Urinary bladder (tissue), 4 donors: ENCODE data around the gene PODXL2. TPM values are rescaled to one million over a fixed set of nuclear protein-coding genes. Genes with fewer than 3 reads are reported as not detected.

Experiments
- DNase-seq: peaks from one replicate; pipeline ENCODE4 v3.0.0-alpha.2; 2015; ENCODE audit errors: extremely low spot score
- H3K27ac ChIP-seq: one replicate; pipeline ENCODE4 v1.5.1; 2013; ENCODE audit warnings: low read depth, mild to moderate bottlenecking, moderate library complexity
- H3K36me3 ChIP-seq: one replicate; pipeline ENCODE4 v1.6.1; 2013; ENCODE audit warnings: mild to moderate bottlenecking, moderate library complexity; ENCODE audit not compliant: insufficient read depth
- H3K4me1 ChIP-seq: one replicate; pipeline ENCODE4 v1.6.1; 2013; ENCODE audit warnings: mild to moderate bottlenecking, moderate library complexity; ENCODE audit not compliant: insufficient read depth
- H3K4me3 ChIP-seq: one replicate; pipeline ENCODE4 v1.5.1; 2013; ENCODE audit warnings: low read depth, low read length
- WGBS: extraction: QIAGEN DNeasy Blood & Tissue Kit; methylation state at CpG from one replicate; pipeline ENCODE4 v1.1.7; 2013; 5-methylcytosine and 5-hydroxymethylcytosine counted together
- polyA plus RNA-seq: library from polyadenylated mRNA; stranded (reverse); fragments of 200-250 nt; gene quantifications from one replicate; pipeline ENCODE4 v1.2.3, GENCODE V29; 2013
- total RNA-seq: library from RNA; depleted of rRNA; stranded (reverse); fragments of >200 nt; gene quantifications from one replicate; pipeline ENCODE4 v1.2.3, GENCODE V29; 2014
- donor health status: healthy with polysubstance abuse.
- donor health status: healthy.

The PODXL2 gene
- total and polyA plus RNA-seq, 2 donors: 4.2 to 5.5 TPM

DNA sequence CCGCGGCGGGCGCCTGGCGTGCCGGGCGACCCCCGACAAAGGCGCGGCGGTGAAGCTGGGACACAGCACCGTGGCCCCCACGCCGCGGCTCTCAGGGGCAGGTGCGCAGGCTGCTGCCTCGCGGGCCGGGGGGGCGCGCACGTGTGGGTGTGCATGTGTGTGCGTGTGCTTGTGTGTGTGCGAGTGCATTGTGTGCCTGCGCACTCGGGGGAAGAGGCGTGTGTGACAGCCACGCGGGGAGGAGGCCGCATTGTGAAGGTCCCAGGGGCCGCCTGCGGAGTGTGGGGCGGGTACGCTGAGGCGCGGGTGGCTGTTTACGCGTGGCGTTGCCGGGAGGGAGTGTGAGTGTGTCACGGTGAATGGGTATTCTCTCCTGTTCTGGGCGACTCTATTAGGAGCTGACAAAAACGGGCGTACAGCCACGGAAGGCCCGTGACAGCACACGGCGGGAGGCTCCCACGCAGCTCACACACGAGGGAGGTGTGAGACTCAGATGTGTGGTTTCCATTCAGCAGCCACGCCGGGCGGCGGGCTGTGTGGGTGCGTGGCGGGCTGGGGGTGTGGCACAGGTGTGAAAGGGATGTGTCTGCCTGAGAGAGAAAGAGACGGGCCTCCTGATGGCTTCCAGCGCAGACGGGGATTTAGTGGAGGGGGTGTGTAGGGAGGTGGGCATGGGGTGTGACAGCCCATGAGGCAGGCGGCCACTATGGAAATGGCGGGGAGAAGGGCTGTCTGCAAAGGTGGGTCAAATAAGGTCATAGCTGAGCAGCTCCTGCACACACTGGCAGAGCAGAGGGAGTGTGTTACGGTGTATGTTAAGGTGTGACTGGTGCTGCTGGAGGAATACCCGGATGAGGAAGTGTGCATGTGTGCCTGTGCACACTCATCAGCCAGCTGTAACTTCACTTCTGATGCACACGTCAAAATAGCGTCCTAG is 750 bp downstream of the PODXL2 start:
- Histone ChIP-seq H3K27ac (no peak overlapping the region), H3K4me3 (peak overlapping the region; percentile 48), H3K36me3 (no peaks in the 10 kb centered on the region), H3K4me1 (peaks cover 2% of the 10 kb centered on the region)
- no peak for DNase-seq
- 18% methylated on average over 65 of the region's 65 CpGs for WGBS

DNA sequence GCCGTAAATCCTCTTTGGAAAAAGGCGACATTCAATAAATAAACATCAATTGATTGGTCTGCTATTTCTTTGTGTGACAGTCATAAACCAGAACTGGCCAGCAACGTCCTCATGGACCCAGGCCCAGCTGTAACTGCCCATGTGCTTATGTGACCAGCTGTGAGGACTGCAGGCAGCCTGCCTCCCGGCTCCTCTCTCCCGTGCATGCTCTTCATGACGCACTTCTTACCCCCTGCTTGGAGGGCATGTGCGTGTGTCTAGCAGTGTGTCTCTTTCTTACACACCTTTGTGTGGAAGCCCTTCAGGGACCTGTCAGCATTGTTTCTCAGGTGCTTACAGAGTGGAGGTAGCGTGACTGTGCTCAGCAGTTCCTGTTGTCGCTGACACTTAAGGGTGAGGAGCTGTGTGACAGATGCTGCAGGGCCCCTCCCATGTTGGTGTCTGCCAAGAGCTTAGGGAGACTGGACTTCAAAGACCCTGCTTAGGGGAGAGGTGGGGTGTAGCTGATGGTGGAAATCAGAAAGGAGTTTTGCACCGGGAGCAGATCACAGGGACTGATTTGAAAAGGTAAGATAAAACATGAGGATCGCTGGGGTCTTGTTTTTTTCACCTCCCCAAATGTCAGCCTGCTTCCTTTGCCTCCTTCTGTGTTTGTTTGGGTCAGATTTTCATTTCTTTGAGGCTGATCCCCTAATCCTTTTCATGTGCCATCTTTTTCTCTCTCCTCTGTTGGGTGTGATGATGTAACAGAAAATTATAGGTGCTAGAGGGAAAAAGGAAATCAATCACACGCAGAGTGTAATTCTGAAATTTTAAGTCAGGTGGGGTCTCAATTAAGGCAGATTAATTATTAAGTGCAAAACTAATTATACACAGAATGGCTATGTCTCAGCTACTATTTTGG is 2.1 kb downstream of the PODXL2 start:
- Histone ChIP-seq H3K36me3 (no peaks in the 10 kb centered on the region), H3K4me3 (no peak overlapping the region), H3K27ac (no peak overlapping the region), H3K4me1 (peaks cover 2% of the 10 kb centered on the region)
- WGBS: 81% methylated on average over 12 of the region's 12 CpGs
- no peak for DNase-seq

DNA sequence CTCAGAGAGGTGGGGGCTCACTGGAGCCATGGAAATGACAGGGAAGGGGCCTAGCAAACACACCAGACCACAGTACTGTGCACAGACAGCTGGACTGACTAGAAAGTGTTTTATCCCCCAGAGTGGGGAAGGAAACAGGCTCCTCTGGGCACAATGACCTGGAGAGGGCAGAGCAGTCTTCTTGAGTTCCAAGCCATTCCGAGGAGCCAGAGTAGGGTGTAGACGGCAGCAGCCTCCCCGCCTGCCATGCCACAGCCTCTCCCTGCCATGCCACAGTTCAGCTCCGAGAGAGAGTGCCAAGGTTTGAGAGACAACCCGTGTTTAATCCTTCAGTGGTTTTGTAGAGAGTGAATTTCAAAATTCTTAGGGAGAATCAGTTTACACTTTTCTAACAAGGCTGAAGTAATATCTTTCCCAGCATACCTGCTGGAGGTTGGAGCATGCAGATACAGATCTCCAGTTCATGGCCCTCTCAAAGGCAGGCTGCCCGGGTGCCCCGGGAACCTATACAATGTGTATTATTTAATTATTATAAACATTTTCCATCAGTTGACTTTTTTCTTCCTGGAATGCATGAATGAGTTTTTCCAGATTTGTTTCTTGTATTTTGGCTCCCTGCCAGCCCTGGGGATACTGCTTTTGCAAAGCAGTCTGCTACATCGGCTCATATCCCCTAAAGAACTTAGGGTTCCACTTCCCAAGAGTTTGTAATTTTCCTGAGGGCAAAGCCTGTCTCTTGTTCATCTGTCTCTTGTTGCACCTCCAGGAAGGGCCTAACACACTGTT is 3.2 kb downstream of the PODXL2 start:
- WGBS: 58% methylated on average over 8 of the region's 8 CpGs
- DNase-seq: no peak
- Histone ChIP-seq H3K4me1 (peaks cover 2% of the 10 kb centered on the region), H3K27ac (no peak overlapping the region), H3K4me3 (no peak overlapping the region), H3K36me3 (no peaks in the 10 kb centered on the region)

DNA sequence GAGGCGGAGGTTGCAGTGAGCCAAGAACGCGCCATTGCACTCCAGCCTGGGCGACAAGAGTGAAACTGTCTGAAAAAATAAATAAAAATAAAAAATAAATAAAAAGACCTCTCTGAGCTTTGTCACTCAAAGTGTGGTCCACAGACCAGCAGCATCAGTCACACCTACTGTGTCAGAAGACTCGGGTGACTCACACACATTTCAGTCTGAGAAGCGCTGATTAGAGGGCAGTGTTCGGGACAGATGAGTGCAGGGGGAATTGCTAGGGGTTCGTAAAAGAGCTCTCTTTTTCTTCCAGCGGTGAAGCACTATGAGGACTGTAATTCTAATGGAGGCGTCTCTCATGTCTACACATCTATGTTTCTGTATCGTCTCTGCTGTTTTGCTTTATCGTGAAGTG is 5.7 kb downstream of the PODXL2 start:
- no peaks in the 10 kb centered on the region for H3K4me1 ChIP-seq
- 88% methylated on average over 12 of the region's 12 CpGs for whole genome bisulfite sequencing
- no peak for DNase-seq

DNA sequence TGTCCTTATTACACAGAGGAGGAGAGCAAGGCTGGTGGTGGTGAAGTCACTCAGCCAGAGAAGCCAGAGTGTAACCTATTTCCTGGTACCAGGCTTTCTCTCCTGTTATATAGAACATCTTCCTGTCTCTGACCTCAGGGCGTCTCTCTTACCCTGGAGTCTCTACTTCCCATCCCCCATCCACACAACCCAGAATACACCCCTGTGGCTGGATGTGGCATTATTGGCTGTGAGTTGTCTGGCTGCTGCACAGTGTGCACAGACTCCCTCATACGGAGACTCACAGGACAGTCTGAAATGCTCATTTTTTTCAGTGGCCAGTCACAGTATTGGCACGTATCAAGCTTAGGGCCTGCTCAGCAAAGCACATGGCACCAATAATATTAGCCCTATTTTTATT is 8.6 kb downstream of the PODXL2 start:
- no peak for DNase-seq
- Histone ChIP-seq H3K27ac (no peak overlapping the region), H3K4me3 (no peak overlapping the region), H3K4me1 (no peaks in the 10 kb centered on the region), H3K36me3 (no peaks in the 10 kb centered on the region)
- 68% methylated on average over 3 of the region's 3 CpGs for WGBS

More for the DNA sequence above, 5.7 kb downstream of the PODXL2 start:
- no peaks in the 10 kb centered on the region for H3K36me3 ChIP-seq
- H3K4me3 ChIP-seq: no peak overlapping the region
- no peak overlapping the region for H3K27ac ChIP-seq

DNA sequence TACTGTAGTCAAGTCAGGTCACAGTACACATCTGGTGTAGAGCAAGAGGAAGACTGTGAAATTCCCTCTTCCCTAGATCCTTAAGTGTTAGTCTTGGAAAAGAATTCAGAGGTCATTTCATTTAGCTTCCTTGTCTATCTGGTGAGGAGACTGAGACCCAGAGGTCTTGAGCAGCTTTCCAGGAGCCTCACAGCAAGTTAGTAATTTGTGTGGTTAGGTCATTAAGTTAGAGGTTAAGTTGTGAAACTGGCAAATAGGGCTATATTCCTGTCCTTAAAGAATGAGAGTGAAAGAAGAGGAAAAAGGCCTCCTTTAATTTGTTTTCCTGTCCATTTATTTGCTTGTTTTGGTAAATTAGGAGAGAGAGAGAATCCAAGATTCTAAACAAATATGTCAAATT is 9.0 kb downstream of the PODXL2 start:
- no peaks in the 10 kb centered on the region for H3K36me3 ChIP-seq
- no peak for DNase-seq
- H3K4me3 ChIP-seq: no peak overlapping the region
- H3K4me1 ChIP-seq: no peaks in the 10 kb centered on the region
- no peak overlapping the region for H3K27ac ChIP-seq

DNA sequence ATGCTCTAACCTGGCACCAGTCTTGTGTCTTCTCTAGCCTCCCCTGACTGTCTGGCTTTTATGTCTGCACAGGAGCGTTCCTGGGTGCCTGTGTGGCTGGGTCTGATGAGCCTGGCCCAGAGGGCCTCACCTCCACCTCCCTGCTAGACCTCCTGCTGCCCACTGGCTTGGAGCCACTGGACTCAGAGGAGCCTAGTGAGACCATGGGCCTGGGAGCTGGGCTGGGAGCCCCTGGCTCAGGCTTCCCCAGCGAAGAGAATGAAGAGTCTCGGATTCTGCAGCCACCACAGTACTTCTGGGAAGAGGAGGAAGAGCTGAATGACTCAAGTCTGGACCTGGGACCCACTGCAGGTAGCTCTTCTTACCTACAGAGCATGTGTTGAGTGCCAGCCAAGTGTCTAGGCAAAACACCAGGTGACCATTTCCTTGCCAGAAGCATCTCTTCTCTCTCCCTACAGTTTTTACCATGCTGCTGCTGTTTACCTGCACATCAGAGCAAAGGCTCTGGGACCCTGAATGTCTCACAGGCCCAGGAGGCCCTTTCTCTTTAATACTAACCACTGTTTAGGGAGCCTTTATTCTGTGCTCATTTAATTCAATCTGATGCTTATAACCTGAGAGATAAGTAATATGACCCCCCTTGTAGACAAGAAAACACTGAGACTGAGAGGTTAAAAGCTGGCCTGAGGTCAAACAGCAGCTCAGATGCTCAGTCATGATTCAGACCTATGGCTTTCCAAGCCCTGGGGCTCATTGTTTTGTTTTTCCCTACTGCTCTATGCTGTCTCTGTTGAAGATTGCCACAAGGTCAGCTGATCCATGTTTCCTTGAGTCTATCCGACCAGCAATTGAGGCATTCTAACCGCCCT is 10.4 kb downstream of the PODXL2 start:
- Histone ChIP-seq H3K4me3 (no peak overlapping the region), H3K36me3 (no peaks in the 10 kb centered on the region), H3K27ac (no peak overlapping the region), H3K4me1 (no peaks in the 10 kb centered on the region)
- 91% methylated on average over 5 of the region's 5 CpGs for WGBS
- no peak for DNase-seq

DNA sequence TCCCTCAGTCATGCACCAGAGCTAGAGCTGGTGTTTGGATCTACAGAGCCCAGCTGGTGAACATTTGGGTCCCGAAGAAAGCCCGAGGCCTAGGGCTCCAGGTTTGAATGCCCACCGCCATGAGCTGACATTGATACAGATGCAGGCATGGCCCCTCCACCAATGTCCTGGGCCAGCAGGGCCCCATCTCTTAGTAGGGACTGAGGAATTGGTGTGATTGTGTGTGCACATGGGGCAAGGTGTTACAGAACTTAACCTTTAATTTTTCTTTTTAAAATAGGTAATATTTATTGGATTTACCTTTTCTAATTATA is 11.0 kb downstream of the PODXL2 start:
- no peak for DNase-seq
- Histone ChIP-seq H3K27ac (no peak overlapping the region), H3K4me1 (no peaks in the 10 kb centered on the region), H3K4me3 (no peak overlapping the region), H3K36me3 (no peaks in the 10 kb centered on the region)
- over 99% methylated on average over 3 of the region's 3 CpGs for WGBS

DNA sequence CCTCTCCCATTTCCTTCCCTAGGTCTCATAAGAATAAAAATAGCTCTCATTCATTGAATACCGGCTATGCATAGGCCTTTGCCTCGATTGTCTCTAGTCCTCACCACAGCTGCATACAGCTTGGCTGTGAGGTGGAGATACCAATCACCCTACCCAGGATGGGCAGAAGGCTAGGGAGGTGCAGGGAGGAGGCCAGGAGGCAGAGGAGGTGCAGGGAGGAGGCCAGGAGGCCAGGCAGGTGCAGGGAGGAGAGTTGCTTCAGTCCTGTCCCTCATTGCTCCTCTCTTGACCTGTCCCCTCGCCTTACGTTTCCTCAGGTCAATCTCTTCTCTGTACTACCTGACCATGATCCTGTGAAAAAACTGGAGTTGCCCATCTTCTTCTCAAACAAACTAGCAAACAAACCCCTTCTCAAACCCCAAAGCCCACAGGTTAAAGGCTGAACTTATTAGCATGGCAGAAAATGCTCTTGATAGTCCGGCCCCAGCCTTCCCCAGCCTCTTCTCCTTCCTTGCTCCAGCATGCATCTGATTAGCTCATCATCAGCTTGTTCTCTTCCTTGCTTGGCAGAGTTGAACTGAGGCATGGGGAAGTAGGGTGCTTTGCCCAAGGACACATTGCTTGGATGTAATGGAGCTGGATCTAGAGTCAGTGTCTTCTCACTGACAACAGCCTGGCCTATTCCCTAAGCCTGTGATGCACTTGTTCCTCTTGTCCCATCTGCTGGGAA is 15.8 kb downstream of the PODXL2 start:
- Histone ChIP-seq H3K27ac (no peak overlapping the region), H3K4me1 (no peaks in the 10 kb centered on the region), H3K4me3 (no peak overlapping the region), H3K36me3 (no peaks in the 10 kb centered on the region)
- 86% methylated on average over 5 of the region's 5 CpGs for WGBS
- DNase-seq: no peak

DNA sequence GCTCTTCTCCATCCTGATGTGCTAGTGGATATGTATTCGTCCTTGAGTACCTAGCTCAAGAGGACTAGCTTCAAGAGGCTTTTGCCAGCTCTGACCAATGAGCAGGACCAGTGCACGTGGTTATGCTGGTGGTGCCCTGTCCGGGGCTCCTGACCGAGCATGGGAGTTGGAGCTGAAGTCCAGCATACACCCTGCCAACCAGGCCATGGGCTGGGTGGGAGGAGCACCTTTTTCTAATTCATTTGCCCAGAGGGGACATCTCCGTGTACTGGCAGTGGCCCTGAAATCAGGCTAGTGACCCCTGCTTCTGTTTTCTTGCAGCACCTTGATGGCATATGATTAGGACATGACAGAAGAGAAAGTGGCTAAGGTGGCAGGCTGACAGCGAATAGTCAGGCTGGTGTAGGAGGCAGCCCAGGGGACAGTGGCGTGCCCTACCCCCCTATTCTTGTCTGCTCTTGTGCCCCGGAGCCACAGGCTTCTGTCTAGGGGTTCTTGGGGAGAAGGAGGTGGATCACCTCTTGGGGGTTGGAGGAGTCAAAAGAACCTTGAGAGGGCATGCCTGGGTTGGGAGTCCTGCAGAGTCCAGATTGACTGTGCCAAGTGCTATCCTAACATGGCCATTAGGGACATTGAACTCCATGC is 16.5 kb downstream of the PODXL2 start:
- H3K4me3 ChIP-seq: no peak overlapping the region
- DNase-seq: no peak

DNA sequence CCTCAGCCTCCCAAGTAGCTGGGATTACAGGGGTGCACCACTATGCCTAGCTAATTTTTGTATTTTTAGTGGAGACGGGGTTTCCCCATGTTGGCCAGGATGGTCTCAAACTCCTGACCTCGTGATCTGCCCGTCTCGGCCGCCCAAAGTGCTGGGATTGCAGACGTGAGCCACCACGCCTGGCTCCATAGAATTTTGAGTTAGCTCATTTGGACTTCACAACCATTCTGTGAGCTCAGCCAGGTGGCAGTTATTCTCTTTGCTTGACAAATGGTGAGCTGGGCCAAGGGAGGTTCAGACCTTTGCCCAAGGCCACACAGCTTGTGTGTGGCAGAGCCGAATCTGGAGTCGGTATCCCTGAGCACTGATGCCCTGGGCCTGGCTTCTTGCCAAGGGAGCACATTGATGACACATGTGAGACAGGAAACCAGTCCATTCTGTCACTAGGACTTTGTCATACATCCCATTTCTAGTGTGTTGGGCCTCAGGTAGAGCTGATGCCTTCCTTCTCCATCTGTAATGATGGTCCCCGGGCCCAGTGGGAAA is 17.6 kb downstream of the PODXL2 start:
- Histone ChIP-seq H3K27ac (no peak overlapping the region), H3K4me3 (no peak overlapping the region), H3K4me1 (no peaks in the 10 kb centered on the region), H3K36me3 (no peaks in the 10 kb centered on the region)
- DNase-seq: no peak
- 91% methylated on average over 10 of the region's 10 CpGs for WGBS

More for the DNA sequence above, 16.5 kb downstream of the PODXL2 start:
- no peaks in the 10 kb centered on the region for H3K4me1 ChIP-seq
- H3K36me3 ChIP-seq: no peaks in the 10 kb centered on the region
- WGBS: 95% methylated on average over 8 of the region's 8 CpGs
- no peak overlapping the region for H3K27ac ChIP-seq
